Astrocyte (in vitro differentiated cells and primary cell): ENCODE results near the gene SELENOW.

Experiments
- CTCF ChIP-seq: IDR thresholded peaks from 2 replicates; pipeline ENCODE4 v1.5.1; 2011; ENCODE audit warnings: low read depth, mild to moderate bottlenecking, inconsistent platforms, low read length, moderate library complexity; ENCODE audit not compliant: insufficient read depth
- EZH2 ChIP-seq: IDR thresholded peaks from 2 replicates; pipeline ENCODE4 v1.6.1; 2012; ENCODE audit warnings: mild to moderate bottlenecking, low read length, inconsistent platforms; ENCODE audit not compliant: insufficient read depth

GRCh38 chr19:47741544-47742140 lies 36.9 kb upstream of the SELENOW start:
- TF ChIP-seq CTCF, result no peak
- no peak for TF ChIP-seq EZH2
